ENCODE data around the gene PLCH2.
"Not testable (repeated sequence)": the region's sequence is repeated elsewhere in the genome, so short reads cannot be mapped to it uniquely, and the experiment has no call there.

The PLCH2 gene

DNA sequence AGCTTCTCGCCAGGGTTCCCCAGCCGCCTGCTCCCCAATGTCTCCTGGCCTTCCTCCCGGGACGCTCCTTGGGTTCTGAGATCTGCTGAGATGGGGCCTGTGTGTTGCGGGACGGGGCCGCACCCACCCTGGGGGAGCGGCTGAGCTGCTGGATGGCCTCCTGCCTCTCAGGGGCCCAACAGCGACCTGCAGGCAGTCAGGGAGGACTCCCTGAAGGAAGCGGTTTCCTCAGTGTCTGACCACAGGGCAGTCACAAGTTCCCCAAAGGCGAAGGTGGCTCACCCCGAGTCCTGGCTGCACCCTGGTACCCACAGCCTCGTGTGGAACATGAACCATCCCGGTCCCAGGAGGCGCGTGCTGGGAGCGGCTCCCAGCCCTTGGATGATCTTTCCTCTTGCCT is 18.6 kb upstream of the PLCH2 start:
- Histone ChIP-seq H3K4me2 (peak overlapping the region; percentile 94), H3K4me3 (no peak overlapping the region), H3K27ac (peak overlapping the region; percentile 84), H3K9ac (peak overlapping the region; percentile 66; the same call in 1 of the 2 replicates), H3K4me1 (peaks cover 84% of the 10 kb centered on the region), H3K9me3 (no peaks in the 10 kb centered on the region), H3K36me3 (no peaks in the 10 kb centered on the region), H4K20me1 (no peaks in the 10 kb centered on the region), H3K27me3 (no peaks in the 10 kb centered on the region)
- TF ChIP-seq Cebpa-rat (IDR thresholded peaks at IDR 0.05) = no peak

DNA sequence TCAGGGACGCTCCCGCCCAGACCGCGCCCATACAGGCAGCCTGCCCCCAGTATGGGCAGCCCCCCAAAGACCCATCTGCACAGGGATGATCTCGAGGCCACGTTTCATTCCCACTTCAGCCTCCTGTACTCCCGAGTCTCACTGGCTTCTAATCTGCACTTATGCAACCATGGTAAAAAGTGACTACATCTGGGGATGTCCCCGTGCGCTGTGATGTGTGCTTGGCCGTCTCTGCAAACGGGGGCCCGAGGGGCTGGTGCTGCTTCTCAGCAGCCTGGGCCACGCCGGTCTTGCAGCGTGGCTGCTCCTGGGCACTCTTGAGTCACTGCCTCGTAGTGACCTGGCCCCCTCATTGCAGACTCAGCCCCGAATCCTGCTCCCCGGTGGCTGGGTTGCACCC is 17.4 kb upstream of the PLCH2 start:
- H3K4me2 ChIP-seq = peak overlapping the region; percentile 94
- H3K9me3 ChIP-seq = no peaks in the 10 kb centered on the region
- H3K4me1 ChIP-seq = peaks cover 83% of the 10 kb centered on the region

DNA sequence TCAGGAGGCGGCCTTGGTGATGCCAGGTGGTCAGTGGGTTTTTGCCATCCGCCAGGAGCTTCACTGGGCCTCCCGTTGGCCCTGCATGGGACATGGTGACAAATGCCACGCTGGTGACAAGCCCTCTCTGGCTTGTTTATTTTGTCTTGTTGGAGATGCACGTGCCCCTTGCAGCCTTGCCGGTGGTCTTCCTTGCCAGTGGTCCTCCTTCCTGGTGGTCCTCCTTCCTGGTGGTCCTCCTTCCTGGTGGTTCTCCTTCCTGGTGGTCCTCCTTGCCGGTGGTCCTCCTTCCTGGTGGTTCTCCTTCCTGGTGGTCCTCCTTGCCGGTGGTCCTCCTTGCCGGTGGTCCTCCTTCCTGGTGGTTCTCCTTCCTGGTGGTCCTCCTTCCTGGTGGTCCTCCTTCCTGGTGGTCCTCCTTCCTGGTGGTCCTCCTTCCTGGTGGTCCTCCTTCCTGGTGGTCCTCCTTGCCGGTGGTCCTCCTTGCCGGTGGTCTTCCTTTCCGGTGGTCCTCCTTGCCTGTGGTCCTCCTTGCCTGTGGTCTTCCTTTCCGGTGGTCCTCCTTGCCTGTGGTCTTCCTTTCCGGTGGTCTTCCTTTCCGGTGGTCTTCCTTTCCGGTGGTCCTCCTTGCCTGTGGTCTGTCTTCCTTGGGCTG is 16.9 kb upstream of the PLCH2 start:
- not testable (repeated sequence) for H3K36me3 ChIP-seq, H3K4me3 ChIP-seq, H3K9me3 ChIP-seq, H3K9ac ChIP-seq, H3K27me3 ChIP-seq, H4K20me1 ChIP-seq, H3K27ac ChIP-seq
- peaks cover 83% of the 10 kb centered on the region for H3K4me1 ChIP-seq
- peak overlapping the region; percentile 94 for H3K4me2 ChIP-seq

More for the DNA sequence above, 17.4 kb upstream of the PLCH2 start:
- H3K27me3 ChIP-seq = peaks cover 3% of the 10 kb centered on the region; the same call in 1 of the 2 replicates
- H3K4me3 ChIP-seq = no peak overlapping the region
- no peaks in the 10 kb centered on the region for H3K36me3 ChIP-seq
- no peak overlapping the region for H3K9ac ChIP-seq
- no peak for TF ChIP-seq Cebpa-rat (IDR thresholded peaks at IDR 0.05)
- H4K20me1 ChIP-seq = no peaks in the 10 kb centered on the region
- no peak overlapping the region for H3K27ac ChIP-seq

DNA sequence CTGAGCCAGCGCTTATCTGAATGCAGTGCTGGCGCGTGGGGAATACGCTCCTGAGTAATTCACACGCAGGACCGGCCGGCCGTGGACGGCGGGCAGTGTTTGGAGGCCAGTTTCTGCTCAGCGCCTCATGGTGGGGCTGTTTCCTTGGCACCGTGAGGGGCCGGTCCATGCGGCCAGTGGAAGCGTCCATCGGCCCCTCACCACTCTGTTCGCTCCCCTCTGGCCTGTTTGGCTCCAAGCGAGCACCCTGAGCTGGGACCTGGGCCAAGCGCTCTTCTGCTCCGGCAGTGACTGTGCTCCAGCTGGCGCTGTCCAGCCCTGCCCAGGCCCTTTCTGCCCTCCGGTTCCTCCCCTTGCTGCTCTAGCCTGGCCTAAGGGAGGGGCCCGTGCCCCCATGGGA is 16.3 kb upstream of the PLCH2 start:
- H3K27me3 ChIP-seq = peaks cover 13% of the 10 kb centered on the region
- H4K20me1 ChIP-seq = peaks cover 3% of the 10 kb centered on the region; the same call in 1 of the 2 replicates
- no peaks in the 10 kb centered on the region for H3K36me3 ChIP-seq
- H3K9me3 ChIP-seq = no peaks in the 10 kb centered on the region
- H3K9ac ChIP-seq = no peak overlapping the region
- peak overlapping the region; percentile 50 for H3K4me2 ChIP-seq
- TF ChIP-seq Cebpa-rat (IDR thresholded peaks at IDR 0.05) = no peak
- no peak overlapping the region for H3K27ac ChIP-seq
- H3K4me3 ChIP-seq = no peak overlapping the region
- H3K4me1 ChIP-seq = peaks cover 82% of the 10 kb centered on the region

DNA sequence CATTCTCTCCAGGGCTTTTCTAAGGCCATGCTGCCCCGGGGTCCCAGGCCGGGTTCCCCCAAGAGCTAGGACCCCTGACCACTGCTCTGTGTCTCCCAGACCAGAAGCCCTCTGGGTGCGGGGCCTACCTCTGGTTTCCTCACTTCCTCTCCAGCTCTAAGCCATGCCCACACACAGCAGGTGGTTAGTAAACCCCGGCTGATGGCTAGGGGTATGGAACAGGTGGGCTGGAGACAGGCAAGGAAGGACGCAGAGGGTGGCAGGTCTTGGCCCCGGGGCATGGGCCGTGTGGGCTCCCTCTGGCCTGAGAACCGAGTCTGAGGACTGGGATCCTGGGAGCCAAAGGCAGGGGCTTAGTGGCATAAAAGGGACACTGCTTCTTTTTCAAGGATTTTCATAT is 15.9 kb upstream of the PLCH2 start:
- TF ChIP-seq Cebpa-rat (IDR thresholded peaks at IDR 0.05) = no peak
- H3K4me3 ChIP-seq = no peak overlapping the region

DNA sequence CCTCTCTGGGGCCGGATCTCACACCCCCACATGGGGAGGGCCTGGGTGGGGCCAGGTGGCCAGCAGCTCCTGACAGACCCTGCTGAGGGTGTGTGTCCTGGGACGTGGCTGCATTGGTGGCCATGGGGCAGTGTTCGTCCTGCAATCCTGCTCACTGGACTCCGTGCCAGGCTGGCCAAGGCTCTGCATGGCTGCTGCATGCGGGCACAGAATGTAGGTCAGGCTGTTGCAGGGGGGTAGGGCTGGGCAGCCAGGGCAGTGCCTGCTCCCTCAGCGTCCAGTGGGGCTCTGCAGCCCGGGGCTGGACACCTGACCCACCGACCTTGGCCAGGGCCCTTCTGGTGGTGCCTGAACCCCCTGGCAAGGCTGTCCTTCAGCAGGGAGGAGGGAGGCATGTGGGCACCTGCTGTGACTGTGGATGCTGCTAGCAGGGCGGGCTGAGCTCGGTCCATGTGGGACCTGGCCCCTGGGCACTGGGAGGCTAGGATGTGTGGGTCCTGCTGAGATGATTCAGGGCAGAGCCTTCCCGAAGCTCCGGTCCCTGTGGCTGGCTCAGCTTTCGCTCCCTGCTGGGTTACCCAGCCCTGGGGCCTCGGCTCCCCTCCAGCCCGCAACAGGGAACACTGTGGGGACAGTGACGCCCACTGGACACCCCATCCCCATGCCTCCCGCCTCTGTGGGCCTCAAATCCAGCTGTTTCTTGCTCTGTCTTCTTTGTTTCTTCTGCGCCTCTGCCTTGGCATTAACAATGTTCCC is 14.9 kb upstream of the PLCH2 start:
- Histone ChIP-seq H3K36me3 (no peaks in the 10 kb centered on the region), H3K4me2 (peak overlapping the region; percentile 50), H3K27me3 (peaks cover 27% of the 10 kb centered on the region), H4K20me1 (peaks cover 18% of the 10 kb centered on the region), H3K9me3 (no peaks in the 10 kb centered on the region), H3K4me3 (no peak overlapping the region), H3K9ac (no peak overlapping the region), H3K4me1 (peaks cover 82% of the 10 kb centered on the region), H3K27ac (no peak overlapping the region)
- TF ChIP-seq Cebpa-rat (IDR thresholded peaks at IDR 0.05) = no peak

More for the DNA sequence above, 15.9 kb upstream of the PLCH2 start:
- Histone ChIP-seq H3K27ac (no peak overlapping the region), H4K20me1 (peaks cover 8% of the 10 kb centered on the region; the same call in 1 of the 2 replicates), H3K27me3 (peaks cover 18% of the 10 kb centered on the region), H3K4me2 (peak overlapping the region; percentile 50), H3K9me3 (no peaks in the 10 kb centered on the region), H3K36me3 (no peaks in the 10 kb centered on the region), H3K4me1 (peaks cover 82% of the 10 kb centered on the region), H3K9ac (no peak overlapping the region)

DNA sequence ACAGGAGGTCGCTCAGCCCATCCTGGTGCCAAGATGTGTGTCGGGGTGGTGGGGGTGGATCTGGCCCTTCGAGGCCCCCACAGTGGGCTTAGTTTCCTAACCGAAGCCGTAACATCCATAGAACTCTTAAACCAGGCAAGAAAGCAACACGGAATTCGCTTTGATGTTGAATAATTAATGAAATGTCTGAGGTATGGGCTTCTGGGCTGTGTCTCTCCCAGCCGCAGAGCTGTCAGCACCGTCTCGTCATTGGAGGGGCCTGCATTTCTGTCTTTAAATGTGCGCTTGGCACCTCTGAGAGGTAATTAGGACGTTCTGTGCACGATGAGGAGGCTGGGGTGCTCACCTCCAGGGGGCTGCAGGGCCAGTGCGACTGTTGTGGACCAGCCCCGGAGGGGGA is 13.3 kb upstream of the PLCH2 start:
- Histone ChIP-seq H3K27me3 (peaks cover 41% of the 10 kb centered on the region), H3K4me1 (peaks cover 82% of the 10 kb centered on the region), H3K36me3 (no peaks in the 10 kb centered on the region), H3K4me3 (no peak overlapping the region), H3K27ac (no peak overlapping the region), H3K9me3 (no peaks in the 10 kb centered on the region), H3K4me2 (peak overlapping the region; percentile 88), H4K20me1 (peaks cover 24% of the 10 kb centered on the region), H3K9ac (no peak overlapping the region)
- TF ChIP-seq Cebpa-rat (IDR thresholded peaks at IDR 0.05) = no peak

DNA sequence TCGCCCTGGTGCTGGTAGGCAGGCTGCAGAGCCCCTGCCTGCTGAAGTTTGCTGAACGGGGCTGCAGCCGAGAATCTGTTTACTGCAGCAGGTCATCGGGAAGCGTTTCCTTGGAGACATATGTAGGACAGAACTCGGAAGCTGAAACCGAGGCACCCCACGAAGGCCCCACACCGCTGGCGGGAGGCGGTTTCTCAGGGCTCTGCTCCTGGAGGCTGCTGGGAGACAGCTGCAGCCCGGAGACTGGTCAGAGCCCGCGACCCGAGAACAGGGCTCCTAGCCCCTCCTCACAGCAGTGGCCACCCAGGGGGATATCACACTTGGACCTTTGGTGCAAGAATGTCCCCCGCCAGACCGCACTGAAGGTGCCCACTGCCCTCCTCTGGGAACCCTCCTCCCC is 12.7 kb upstream of the PLCH2 start:
- Histone ChIP-seq H3K9me3 (no peaks in the 10 kb centered on the region), H3K9ac (no peak overlapping the region), H3K36me3 (no peaks in the 10 kb centered on the region), H3K27me3 (peaks cover 41% of the 10 kb centered on the region), H3K4me3 (no peak overlapping the region), H3K4me2 (peak overlapping the region; percentile 88), H3K4me1 (peaks cover 80% of the 10 kb centered on the region), H3K27ac (no peak overlapping the region), H4K20me1 (peaks cover 28% of the 10 kb centered on the region)
- TF ChIP-seq Cebpa-rat (IDR thresholded peaks at IDR 0.05) = no peak

DNA sequence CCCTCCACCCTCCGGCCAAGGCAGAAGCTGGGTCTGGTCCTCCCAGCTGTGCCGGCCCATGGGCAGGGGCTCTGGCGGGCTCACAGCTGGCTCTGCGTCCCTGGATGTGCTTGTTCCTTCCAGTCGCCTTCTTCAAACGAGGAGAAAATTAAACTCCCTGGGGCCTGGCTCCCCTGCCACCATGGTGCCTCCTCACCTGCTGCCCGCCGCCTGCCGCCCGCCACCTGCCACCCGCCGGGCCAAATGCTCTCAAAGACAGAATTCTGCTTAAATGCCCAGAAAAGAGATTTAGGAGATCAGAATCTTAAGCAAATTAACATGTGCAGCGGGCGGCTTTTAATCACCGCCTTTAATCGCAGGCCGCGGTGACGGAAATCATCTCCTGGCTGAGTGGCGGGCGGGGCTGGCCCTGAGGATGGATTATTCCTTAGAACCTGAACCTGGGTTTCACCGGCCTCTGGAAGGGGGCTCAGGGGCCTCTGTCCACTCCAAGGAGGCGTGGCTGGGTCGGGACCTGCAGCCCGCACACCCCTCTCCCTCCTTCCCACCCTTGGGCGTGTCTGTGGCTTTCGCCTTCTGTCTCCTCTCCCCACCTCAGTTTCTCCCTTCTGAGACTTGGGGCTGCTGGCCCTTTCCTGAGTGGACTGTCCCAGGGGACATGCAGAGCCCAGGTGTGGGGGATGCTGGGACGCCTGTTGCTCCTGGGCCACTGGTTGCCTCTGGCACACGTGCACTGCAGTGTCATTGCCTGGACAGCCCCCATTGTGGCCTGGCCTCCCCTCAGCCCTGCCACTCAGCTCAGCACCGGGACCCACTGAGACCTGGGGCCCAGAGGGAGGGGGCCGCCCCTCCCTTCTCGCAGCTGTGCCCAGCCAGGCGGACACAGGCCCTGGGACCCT is 10.5 kb upstream of the PLCH2 start:
- H3K9me3 ChIP-seq = no peaks in the 10 kb centered on the region
- H3K4me3 ChIP-seq = no peak overlapping the region
- H3K27me3 ChIP-seq = peaks cover 41% of the 10 kb centered on the region
- peaks cover 45% of the 10 kb centered on the region for H4K20me1 ChIP-seq
- no peaks in the 10 kb centered on the region for H3K36me3 ChIP-seq
- H3K27ac ChIP-seq = no peak overlapping the region; the same call in 1 of the 2 replicates
- H3K4me1 ChIP-seq = peaks cover 85% of the 10 kb centered on the region
- no peak overlapping the region for H3K9ac ChIP-seq
- no peak for TF ChIP-seq Cebpa-rat (IDR thresholded peaks at IDR 0.05)
- peak overlapping the region; percentile 88 for H3K4me2 ChIP-seq
